VCaP (cell line): Measurements from ENCODE around the gene SDK1.

Source experiments
- H3K27ac ChIP-seq: fragments of 450-650 bp; 2 replicates; pipeline ENCODE4 v1.5.1; 2017
- TF ChIP-seq, protein P1 (sequence below): fragments of 450-650 bp; conservative IDR thresholded peaks from 2 replicates; pipeline ENCODE4 v1.5.1; 2017; ENCODE audit warnings: mild to moderate bottlenecking, moderate library complexity

The SDK1 gene

DNA sequence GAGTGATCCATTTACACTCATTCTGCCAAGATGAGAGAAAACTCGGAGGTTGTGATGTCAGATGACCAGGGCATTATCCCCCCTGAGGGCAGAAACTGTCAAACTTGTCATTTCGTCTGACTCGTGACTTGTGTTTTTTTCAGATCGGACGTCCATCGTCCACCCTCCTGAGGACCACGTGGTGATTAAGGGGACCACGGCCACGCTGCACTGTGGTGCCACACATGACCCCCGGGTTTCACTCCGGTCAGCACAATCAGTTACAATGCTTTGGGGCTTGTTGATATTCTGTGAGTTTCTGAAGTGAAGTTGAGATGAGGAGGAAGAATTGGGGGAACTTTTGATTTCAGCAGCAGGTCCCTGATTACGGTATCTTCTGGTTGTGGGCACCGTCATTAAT lies 670.3 kb downstream of the SDK1 start:
- TF ChIP-seq, protein P1, sequence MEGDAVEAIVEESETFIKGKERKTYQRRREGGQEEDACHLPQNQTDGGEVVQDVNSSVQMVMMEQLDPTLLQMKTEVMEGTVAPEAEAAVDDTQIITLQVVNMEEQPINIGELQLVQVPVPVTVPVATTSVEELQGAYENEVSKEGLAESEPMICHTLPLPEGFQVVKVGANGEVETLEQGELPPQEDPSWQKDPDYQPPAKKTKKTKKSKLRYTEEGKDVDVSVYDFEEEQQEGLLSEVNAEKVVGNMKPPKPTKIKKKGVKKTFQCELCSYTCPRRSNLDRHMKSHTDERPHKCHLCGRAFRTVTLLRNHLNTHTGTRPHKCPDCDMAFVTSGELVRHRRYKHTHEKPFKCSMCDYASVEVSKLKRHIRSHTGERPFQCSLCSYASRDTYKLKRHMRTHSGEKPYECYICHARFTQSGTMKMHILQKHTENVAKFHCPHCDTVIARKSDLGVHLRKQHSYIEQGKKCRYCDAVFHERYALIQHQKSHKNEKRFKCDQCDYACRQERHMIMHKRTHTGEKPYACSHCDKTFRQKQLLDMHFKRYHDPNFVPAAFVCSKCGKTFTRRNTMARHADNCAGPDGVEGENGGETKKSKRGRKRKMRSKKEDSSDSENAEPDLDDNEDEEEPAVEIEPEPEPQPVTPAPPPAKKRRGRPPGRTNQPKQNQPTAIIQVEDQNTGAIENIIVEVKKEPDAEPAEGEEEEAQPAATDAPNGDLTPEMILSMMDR, result no peak

DNA sequence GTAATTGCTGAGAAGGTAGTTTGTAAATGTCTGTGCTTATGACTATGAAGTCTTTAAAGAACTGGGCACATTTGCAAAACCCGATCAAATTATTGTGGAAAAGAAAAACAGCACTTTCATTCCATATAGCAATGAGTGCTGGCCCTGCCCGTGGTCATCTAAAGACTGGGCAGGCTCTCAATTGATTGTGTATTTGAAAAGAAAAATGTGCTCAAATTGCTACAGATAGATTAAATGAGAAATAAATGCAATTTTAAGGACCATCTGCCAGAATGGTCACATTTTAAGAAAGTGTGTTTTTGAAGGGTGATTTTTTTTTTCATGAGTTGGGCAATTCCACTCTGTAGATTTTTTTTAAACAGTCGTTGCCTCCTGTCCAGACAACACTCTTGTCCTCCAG lies 672.2 kb downstream of the SDK1 start:
- TF ChIP-seq, protein P1, result no peak
- no peak overlapping the region for H3K27ac ChIP-seq

More for the DNA sequence above, 670.3 kb downstream of the SDK1 start:
- no peak overlapping the region for H3K27ac ChIP-seq

- H3K27ac ChIP-seq, result no peak overlapping the region
- TF ChIP-seq, protein P1, result no peak
Measured at GRCh38 chr7:3974329-3974728, 673.3 kb downstream of the SDK1 start.

GRCh38 chr7:3975371-3975770 lies 674.3 kb downstream of the SDK1 start:
- no peak overlapping the region for H3K27ac ChIP-seq
- TF ChIP-seq, protein P1, result no peak

GRCh38 chr7:3977391-3977790 lies 676.3 kb downstream of the SDK1 start:
- TF ChIP-seq, protein P1, result no peak
- no peak overlapping the region for H3K27ac ChIP-seq

- TF ChIP-seq, protein P1, result no peak
- H3K27ac ChIP-seq, result no peak overlapping the region
Measured at GRCh38 chr7:3978839-3979238, 677.8 kb downstream of the SDK1 start.

DNA sequence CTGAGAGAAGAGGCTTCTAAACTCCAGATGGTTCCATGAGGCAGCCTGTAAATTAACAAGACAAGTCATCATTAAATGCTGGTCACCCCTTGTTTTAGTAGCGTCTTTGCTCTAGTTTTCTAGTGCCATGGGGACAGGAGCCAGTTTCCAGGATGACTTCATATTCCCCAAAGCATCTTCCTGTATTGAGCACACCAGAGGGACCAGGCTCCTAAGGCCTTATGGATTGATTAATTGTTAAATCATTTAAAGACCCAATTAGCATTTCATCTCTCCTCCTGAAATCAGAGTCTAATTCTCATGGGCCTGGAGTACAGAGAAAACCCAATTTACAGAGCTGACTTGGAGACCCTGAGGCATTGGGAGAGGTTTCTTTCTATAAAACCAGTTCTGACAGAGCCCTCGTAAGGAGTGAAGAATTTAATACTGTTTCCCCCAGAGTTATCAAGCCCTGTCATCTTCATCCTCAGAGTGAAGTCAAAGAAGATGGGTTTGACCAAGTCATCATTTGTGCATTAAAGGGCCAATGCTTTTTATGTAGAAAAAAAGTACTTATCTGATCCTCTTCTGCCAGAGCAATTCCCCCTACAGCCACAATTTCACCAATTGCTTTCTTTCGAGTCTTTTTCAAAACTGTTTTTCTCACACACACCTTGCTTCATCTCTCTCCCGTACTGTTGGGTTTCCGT lies 678.7 kb downstream of the SDK1 start:
- TF ChIP-seq, protein P1, result no peak
- no peak overlapping the region for H3K27ac ChIP-seq
